Pericardium fibroblast (primary cell): Measurements from ENCODE around the gene ACVRL1. TPM values are rescaled to one million over a fixed set of nuclear protein-coding genes. Genes with fewer than 3 reads are reported as not detected.

ENCODE experiments used
- total RNA-seq: library from RNA; depleted of rRNA; stranded (reverse); fragments of >200 nt; gene quantifications from 2 replicates; pipeline ENCODE4 v1.2.3, GENCODE V29; 2015

Gene ACVRL1
- total RNA-seq = 79.6 and 125 TPM in 2 replicates

DNA sequence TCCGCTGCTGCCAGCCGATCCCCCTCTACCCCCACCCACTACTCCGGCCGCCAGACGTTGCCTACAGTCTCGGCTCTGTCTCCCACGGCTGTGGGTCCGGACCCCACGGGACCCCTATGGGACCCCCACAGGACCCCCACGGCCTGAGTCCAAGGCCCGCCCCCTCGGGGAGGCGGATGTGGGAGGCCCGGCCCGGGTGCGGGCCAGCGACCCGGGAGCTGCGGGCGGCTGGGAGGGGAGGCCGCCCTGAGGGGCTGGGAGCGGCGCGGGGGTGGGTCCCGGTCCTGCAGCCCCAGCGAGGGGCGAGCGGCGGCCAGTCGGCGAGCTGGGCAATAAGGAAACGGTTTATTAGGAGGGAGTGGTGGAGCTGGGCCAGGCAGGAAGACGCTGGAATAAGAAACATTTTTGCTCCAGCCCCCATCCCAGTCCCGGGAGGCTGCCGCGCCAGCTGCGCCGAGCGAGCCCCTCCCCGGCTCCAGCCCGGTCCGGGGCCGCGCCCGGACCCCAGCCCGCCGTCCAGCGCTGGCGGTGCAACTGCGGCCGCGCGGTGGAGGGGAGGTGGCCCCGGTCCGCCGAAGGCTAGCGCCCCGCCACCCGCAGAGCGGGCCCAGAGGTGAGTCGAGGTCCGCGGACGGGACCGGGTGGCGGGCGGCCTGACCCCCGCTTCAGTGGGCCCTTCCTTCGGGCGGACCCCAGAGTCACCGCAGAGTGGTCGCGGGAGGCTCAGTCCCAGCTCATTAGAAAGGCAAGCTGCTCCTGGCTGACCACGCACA lies at the start of gene ACVRL1:
ACVRL1 (plus strand) TSS at position 422 of the 773 bp plus-strand sequence. CDS start 4,971 bp downstream, outside the sequence.

GRCh38 chr12:51887476-51888315 lies 19.6 kb upstream of the ACVRL1 start, which contains the start of gene ANKRD33:
Gene ANKRD33 (plus strand): TSS chr12:51888103. CDS start chr12:51888187, 84 bp downstream.

DNA sequence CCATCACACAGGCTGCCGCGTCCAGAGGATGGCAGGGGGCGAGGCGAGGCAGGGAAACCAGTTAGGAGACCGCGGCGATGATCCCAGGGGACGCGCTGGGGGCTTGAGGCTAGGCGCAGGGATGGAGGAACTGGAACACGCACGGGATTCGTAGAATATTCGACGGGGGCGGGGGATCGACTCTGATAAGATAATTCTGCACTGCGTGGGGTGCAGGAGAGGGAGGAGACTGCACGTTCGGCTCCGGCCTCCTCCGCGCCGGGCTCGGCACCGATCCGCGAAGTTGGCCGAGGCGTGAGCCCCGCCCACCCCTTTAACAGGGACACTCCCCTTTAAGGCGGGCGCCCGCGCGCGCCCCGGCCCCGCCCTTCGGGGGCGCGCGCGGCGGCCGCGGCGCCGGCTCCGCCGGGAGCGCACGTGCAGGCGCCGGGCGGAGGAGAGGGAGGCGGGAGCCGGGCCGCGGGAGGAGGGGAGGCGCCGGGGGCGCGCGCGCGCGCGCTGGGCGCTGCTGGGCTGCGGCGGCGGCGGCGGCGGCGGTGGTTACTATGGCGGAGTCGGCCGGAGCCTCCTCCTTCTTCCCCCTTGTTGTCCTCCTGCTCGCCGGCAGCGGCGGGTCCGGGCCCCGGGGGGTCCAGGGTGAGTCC lies 44.0 kb downstream of the ACVRL1 start, which contains the start of gene ACVR1B:
ACVR1B (plus strand) TSS at position 501 of the 644 bp plus-strand sequence; CDS start at position 546, 45 bp downstream.

Other genes starting within 250 kb of the ACVRL1 start
- gene FIGNL2, start 58.8 kb upstream of the ACVRL1 start, total RNA-seq = 0.09 TPM in 1 of 2 replicates, not detected in the other
- not detected in 2 replicates for gene ANKRD33, start 19.4 kb upstream of the ACVRL1 start, total RNA-seq
- 9.2 and 16.1 TPM in 2 replicates for gene ACVR1B, start 44.2 kb downstream of the ACVRL1 start, total RNA-seq
- 17.9 and 18.8 TPM in 2 replicates for gene TAMALIN, start 99.4 kb downstream of the ACVRL1 start, total RNA-seq
- 8.6 and 21.1 TPM in 2 replicates for gene NR4A1, start 143.9 kb downstream of the ACVRL1 start, total RNA-seq
- 53.8 and 61.4 TPM in 2 replicates for gene ATG101, start 162.5 kb downstream of the ACVRL1 start, total RNA-seq
- 2.0 TPM in 1 of 2 replicates, not detected in the other for gene SMIM41, start 172.2 kb downstream of the ACVRL1 start, total RNA-seq